ENCODE results near the gene VAPB.
A peak's percentile ranks its signal among the peaks of the same experiment; 100 is the strongest.

Gene VAPB

GRCh38 chr20:58449681-58450221, 60.7 kb downstream of the VAPB start:
- no peak for DNase-seq (ENCODE audit: low read depth in 2 of 2)
- TF ChIP-seq CTCF (IDR thresholded peaks at IDR 0.05; ENCODE audit: low read depth, low read length), result no peak
- H3K4me3 ChIP-seq (replicated peaks in 1 of 2; ENCODE audit: low read depth in 2 of 2, low read length in 2 of 2), result no peak overlapping the region

GRCh38 chr20:58450254-58450653, 61.2 kb downstream of the VAPB start:
- TF ChIP-seq CTCF (IDR thresholded peaks at IDR 0.05; ENCODE audit: low read depth, low read length), result no peak
- peak in 1 of 2 donors; percentile 25 for DNase-seq (ENCODE audit: low read depth in 2 of 2)
- no peak overlapping the region for H3K4me3 ChIP-seq (replicated peaks in 1 of 2; ENCODE audit: low read depth in 2 of 2, low read length in 2 of 2)

- DNase-seq (ENCODE audit: low read depth in 2 of 2), result no peak
- H3K4me3 ChIP-seq (replicated peaks in 1 of 2; ENCODE audit: low read depth in 2 of 2, low read length in 2 of 2), result no peak overlapping the region
- no peak for TF ChIP-seq CTCF (IDR thresholded peaks at IDR 0.05; ENCODE audit: low read depth, low read length)
These were observed 63.7 kb downstream of the VAPB start for GRCh38 chr20:58452667-58453255.

GRCh38 chr20:58453391-58453790, 64.4 kb downstream of the VAPB start:
- DNase-seq (ENCODE audit: low read depth in 2 of 2), result no peak
- TF ChIP-seq CTCF (IDR thresholded peaks at IDR 0.05; ENCODE audit: low read depth, low read length), result no peak
- no peak overlapping the region for H3K4me3 ChIP-seq (replicated peaks in 1 of 2; ENCODE audit: low read depth in 2 of 2, low read length in 2 of 2)

- TF ChIP-seq CTCF (IDR thresholded peaks at IDR 0.05; ENCODE audit: low read depth, low read length), result no peak
- H3K4me3 ChIP-seq (replicated peaks in 1 of 2; ENCODE audit: low read depth in 2 of 2, low read length in 2 of 2), result no peak overlapping the region
- DNase-seq (ENCODE audit: low read depth in 2 of 2), result no peak
These were observed 65.4 kb downstream of the VAPB start for GRCh38 chr20:58454460-58454859.

GRCh38 chr20:58457083-58457695, 68.2 kb downstream of the VAPB start:
- DNase-seq (ENCODE audit: low read depth in 2 of 2), result peak; percentile 55 to 94
- no peak for TF ChIP-seq CTCF (IDR thresholded peaks at IDR 0.05; ENCODE audit: low read depth, low read length)
- no peak overlapping the region for H3K4me3 ChIP-seq (replicated peaks in 1 of 2; ENCODE audit: low read depth in 2 of 2, low read length in 2 of 2)

Measured in cardiac fibroblast (primary cell).